ENCODE results near the gene DYNAP. TPM values are rescaled to one million over a fixed set of nuclear protein-coding genes. Genes with fewer than 3 reads are reported as not detected.

The DYNAP gene
- total RNA-seq, 4 donors from 2014 or later = not detected

DNA sequence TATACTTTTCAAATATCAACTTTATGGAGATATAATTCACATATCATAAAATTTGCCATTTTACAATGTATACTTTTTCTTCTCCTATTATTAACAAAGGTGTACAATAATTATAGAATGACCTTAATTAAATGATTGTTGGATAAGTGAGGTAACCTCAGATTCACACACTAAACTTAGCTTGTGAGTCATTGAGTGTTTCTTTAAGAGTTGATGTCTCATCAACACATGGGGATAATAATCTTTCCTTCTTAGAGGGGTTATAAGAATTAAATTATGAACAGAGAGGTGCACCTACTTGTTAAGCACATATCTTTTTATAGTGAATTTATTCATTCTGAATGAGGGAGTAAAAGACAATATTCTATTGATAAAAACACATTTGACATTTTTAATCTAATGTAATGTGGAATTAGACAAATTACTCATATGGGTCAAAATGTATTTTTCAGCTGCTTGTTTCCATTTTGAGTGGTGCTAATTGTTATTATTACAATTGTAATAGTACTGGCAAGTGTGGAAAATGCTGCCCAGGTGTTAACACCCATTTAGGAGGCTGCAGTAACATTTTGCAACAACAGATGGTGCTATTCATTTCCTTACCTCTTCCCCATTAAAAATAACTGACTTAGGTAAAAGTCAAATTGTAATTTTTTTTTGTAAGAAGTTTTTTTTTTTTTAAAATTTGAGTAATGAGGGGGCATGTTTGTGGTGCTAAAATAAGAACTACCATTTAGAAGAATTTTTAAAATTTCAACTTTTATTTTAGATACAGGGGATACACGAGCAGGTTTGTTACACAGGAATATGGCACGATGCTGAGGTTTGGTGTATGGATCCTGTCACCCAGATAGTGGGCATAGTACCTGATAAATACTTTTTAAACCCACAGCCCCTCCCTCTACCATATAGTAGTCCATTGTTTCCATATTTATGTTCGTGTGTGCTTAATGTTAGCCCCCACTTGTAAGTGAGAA lies 32.1 kb upstream of the DYNAP start:
- Histone ChIP-seq H3K27me3 (no peaks in the 10 kb centered on the region), H3K4me3 (no peak overlapping the region), H3K4me1 (no peaks in the 10 kb centered on the region), H3K27ac (no peak overlapping the region), H3K9me3 (no peaks in the 10 kb centered on the region), H3K36me3 (no peaks in the 10 kb centered on the region)
- DNase-seq (no peak), ATAC-seq (peak in 1 of 2 donors; percentile 72)
- TF ChIP-seq POLR2A (IDR thresholded peaks at IDR 0.05) = no peak
- TF ChIP-seq, protein P1, sequence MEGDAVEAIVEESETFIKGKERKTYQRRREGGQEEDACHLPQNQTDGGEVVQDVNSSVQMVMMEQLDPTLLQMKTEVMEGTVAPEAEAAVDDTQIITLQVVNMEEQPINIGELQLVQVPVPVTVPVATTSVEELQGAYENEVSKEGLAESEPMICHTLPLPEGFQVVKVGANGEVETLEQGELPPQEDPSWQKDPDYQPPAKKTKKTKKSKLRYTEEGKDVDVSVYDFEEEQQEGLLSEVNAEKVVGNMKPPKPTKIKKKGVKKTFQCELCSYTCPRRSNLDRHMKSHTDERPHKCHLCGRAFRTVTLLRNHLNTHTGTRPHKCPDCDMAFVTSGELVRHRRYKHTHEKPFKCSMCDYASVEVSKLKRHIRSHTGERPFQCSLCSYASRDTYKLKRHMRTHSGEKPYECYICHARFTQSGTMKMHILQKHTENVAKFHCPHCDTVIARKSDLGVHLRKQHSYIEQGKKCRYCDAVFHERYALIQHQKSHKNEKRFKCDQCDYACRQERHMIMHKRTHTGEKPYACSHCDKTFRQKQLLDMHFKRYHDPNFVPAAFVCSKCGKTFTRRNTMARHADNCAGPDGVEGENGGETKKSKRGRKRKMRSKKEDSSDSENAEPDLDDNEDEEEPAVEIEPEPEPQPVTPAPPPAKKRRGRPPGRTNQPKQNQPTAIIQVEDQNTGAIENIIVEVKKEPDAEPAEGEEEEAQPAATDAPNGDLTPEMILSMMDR (IDR thresholded peaks at IDR 0.05 in 4 of 5, conservative IDR thresholded peaks at IDR 0.05 in 1 of 5) = peak in 4 of 5 experiments; percentile 12 to 50 (median 32)
- intact Hi-C loops (cut with DNase I; ENCODE audit: low total_unique reads) (loop anchor here (5.0 kb wide), 1 partner anchor 113 kb away; no protein-coding TSS in a partner anchor), in situ Hi-C loops (cut with MboI; ENCODE audit: low sequenced_read_pairs in 4 of 4) (no loop called here)

DNA sequence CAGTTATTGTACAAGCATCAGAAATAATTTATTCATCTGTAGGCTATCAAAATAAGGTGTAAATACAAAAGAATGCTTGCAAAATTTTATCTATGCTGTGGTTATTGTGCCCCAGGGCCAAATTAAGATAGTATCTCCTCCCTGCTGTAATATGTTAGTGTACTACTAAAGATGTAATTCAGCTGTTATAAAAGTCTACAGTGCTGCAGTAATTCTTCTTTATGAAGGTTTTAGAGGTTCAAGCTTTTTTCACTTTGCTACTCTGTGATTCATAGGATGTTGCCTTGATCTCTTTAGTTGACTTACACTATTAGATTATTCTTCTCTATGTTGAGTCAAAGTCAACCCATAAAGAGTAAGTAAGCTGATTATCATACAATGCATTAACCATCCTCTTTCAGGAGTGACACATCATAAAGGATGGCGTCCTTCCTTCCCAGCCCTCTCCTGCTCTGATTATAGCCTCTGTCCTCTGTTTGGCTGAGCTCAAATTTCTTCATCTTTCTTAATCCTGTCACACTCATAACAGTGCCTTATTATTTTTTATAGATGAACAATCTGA lies 29.3 kb upstream of the DYNAP start:
- DNase-seq = no peak
- Histone ChIP-seq H3K4me1 (no peaks in the 10 kb centered on the region), H3K9me3 (no peaks in the 10 kb centered on the region), H3K36me3 (no peaks in the 10 kb centered on the region), H3K27ac (no peak overlapping the region), H3K27me3 (no peaks in the 10 kb centered on the region), H3K4me3 (no peak overlapping the region)
- intact Hi-C loops (cut with DNase I; ENCODE audit: low total_unique reads) (no loop called here), in situ Hi-C loops (cut with MboI; ENCODE audit: low sequenced_read_pairs in 4 of 4) (no loop called here)
- ATAC-seq = no peak
- TF ChIP-seq, protein P1 (IDR thresholded peaks at IDR 0.05 in 4 of 5, conservative IDR thresholded peaks at IDR 0.05 in 1 of 5) = no peak
- no peak for TF ChIP-seq POLR2A (IDR thresholded peaks at IDR 0.05)

DNA sequence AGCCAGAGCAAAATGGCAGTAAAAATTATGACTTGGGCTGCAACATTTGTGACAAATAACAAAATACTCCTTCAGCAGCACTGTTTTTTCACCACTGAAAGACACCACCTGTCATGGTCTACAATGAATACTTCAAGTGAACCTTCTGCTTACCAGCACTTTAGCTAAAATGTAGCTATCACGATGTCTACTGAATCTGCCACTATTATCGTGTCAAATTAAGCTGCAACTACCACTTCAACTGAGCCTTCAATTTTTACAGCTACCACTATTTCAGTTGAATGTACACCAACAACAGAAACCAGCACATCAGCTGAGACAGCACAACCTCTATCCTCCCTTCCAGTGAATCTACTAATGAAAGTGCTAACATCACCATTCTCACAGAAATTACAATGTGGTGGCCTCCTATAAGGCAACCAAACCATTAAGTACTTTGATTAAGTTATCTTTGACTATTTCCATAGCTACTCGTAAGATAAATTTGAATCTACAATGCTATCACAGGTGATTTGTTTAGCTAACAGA lies 10.8 kb upstream of the DYNAP start:
- ATAC-seq = no peak
- no peak overlapping the region for H3K27ac ChIP-seq
- TF ChIP-seq POLR2A (IDR thresholded peaks at IDR 0.05) = no peak
- TF ChIP-seq, protein P1 (IDR thresholded peaks at IDR 0.05 in 4 of 5, conservative IDR thresholded peaks at IDR 0.05 in 1 of 5) = no peak
- in situ Hi-C loops (cut with MboI; ENCODE audit: low sequenced_read_pairs in 4 of 4) = no loop called here
- no peak overlapping the region for H3K4me3 ChIP-seq
- intact Hi-C loops (cut with DNase I; ENCODE audit: low total_unique reads) = no loop called here
- no peaks in the 10 kb centered on the region for H3K27me3 ChIP-seq
- no peaks in the 10 kb centered on the region for H3K4me1 ChIP-seq
- H3K36me3 ChIP-seq = no peaks in the 10 kb centered on the region
- H3K9me3 ChIP-seq = no peaks in the 10 kb centered on the region
- no peak for DNase-seq

DNA sequence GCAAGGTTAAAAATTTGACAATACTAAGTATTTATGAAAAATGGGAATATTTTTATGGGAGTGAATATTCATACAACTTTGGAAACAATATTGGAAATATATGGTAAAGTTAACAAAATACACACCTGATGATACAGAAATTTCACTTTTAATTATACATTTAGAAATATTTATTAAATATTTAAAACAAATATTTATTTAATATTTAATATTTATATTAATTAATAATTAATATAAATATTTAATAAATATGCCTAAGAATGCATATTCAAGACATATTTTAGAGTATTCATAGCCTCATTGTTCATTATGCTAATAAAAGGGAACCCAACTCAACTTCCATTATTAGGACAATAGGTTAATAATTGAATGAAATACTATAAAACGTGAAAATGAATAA lies 7.0 kb upstream of the DYNAP start:
- no peak for DNase-seq
- Histone ChIP-seq H3K9me3 (no peaks in the 10 kb centered on the region), H3K27ac (no peak overlapping the region), H3K4me1 (no peaks in the 10 kb centered on the region), H3K27me3 (no peaks in the 10 kb centered on the region), H3K4me3 (no peak overlapping the region), H3K36me3 (no peaks in the 10 kb centered on the region)
- in situ Hi-C loops (cut with MboI; ENCODE audit: low sequenced_read_pairs in 4 of 4) (no loop called here), intact Hi-C loops (cut with DNase I; ENCODE audit: low total_unique reads) (no loop called here)
- no peak for ATAC-seq
- TF ChIP-seq POLR2A (IDR thresholded peaks at IDR 0.05) = no peak
- TF ChIP-seq, protein P1 (IDR thresholded peaks at IDR 0.05 in 4 of 5, conservative IDR thresholded peaks at IDR 0.05 in 1 of 5) = no peak
